HG03060 (cell line): ENCODE data around the gene RPL18A.

Source experiments
- ATAC-seq: cut with Tn5 transposase; IDR thresholded peaks from one replicate; pipeline ENCODE4 v1.9.1; 2021; ENCODE audit warnings: low read depth, moderate number of reproducible peaks; ENCODE audit not compliant: unreplicated experiment

The RPL18A gene

GRCh38 chr19:17893766-17894165, 34.1 kb downstream of the RPL18A start:
- ATAC-seq: no peak

GRCh38 chr19:17902701-17903100, 43.0 kb downstream of the RPL18A start:
- no peak for ATAC-seq

GRCh38 chr19:17908244-17908643, 48.5 kb downstream of the RPL18A start:
- no peak for ATAC-seq

- ATAC-seq: no peak
These were observed 49.5 kb downstream of the RPL18A start for GRCh38 chr19:17909003-17909732.

- no peak for ATAC-seq
These were observed 51.2 kb downstream of the RPL18A start for GRCh38 chr19:17910791-17911360.
